BJ (cell line): ENCODE measurements around the gene KCNH4. TPM values are rescaled to one million over a fixed set of nuclear protein-coding genes. Genes with fewer than 3 reads are reported as not detected.

Experiments used
- CTCF ChIA-PET: fragments of 350-600 bp; formaldehyde crosslinking; extraction: SDS; loops from one replicate; lab custom pipeline; 2021; ENCODE audit warnings: antibody characterized with exemption, inconsistent platforms; lab: Yijun Ruan, JAX
- POLR2A ChIA-PET: fragments of 300-600 bp; sonication (Branson Sonifier 250); formaldehyde crosslinking; extraction: SDS; loops from one replicate; lab custom pipeline; 2021; ENCODE audit warnings: antibody characterized with exemption; lab: Charles Lee
- DNase-seq: peaks from one replicate; pipeline ENCODE4 v3.0.0-alpha.2; 2011; ENCODE audit warnings: low read depth
- H3K27me3 ChIP-seq: 2 replicates; pipeline ENCODE4 v1.6.0; 2011; ENCODE audit warnings: low read length; ENCODE audit not compliant: control insufficient read depth, insufficient read depth
- H3K36me3 ChIP-seq: 2 replicates; pipeline ENCODE4 v1.5.1; 2011; ENCODE audit warnings: low read length; ENCODE audit not compliant: control insufficient read depth, insufficient read depth
- H3K4me3 ChIP-seq: 2 replicates; pipeline ENCODE4 v1.5.1; 2011; ENCODE audit warnings: low read depth, mild to moderate bottlenecking, control low read depth, low read length
- CTCF ChIP-seq: IDR thresholded peaks from 2 replicates; pipeline ENCODE4 v1.5.1; 2011; ENCODE audit warnings: low read depth, mild to moderate bottlenecking, control low read depth, inconsistent platforms, low read length, moderate library complexity; ENCODE audit not compliant: insufficient read depth
- polyA plus RNA-seq: library from polyadenylated mRNA; depleted of rRNA; stranded (reverse); fragments of >200 nt; gene quantifications from 2 replicates; pipeline ENCODE4 v1.2.3, GENCODE V29; 2011

The KCNH4 gene
- polyA plus RNA-seq, 1 experiment: 0.07 TPM

GRCh38 chr17:42113293-42114069 is 67.5 kb downstream of the KCNH4 start:
- CTCF ChIA-PET: interaction anchor here (0.6 to 11.1 kb wide), 10 partner anchors 14 to 152 kb away, joined by 3 to 163 read pairs (median 8); partner anchors contain the start of genes CNP, KCNH4, NKIRAS2 and ZNF385C
- POLR2A ChIA-PET: no interaction called here
- no peak for TF ChIP-seq CTCF

DNA sequence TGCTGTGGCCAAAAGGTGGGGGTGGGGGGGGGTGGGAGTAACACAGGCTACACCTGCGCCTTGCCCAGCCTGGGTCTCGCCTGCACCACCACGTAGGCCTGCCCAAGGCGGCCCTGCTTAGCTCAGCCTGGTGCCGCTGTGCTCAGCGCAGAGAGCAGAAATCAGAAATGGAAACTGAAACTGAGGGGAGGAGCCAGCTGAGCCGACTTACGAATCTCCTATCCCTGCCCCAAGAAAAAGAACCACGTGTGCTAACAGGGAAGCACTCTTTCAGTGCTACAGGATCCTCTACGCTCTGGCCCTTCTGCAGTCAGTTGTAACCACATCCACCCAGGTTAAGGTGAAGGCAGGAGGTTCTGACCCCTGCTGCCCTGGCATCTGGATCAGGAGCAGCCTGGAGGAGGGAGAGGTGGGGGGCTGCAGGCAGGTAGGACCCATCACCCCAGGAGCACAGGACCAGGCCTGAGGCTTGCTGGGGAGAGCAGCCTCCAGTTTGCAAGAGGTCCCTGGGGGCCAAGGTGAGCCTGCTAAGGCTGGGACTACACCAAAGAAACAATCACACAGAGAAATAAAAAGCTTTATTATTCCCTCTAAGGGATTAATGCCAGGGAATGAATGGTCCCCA is 68.3 kb downstream of the KCNH4 start, which contains the start of gene DHX58:
TSS of gene DHX58 (minus strand) at position 163 of the 625 bp plus-strand sequence. CDS start 822 bp downstream, outside the sequence.
- TF ChIP-seq CTCF: no peak
- Histone ChIP-seq H3K27me3 (no peaks in the 10 kb centered on the region), H3K36me3 (peaks cover 11% of the 10 kb centered on the region), H3K4me3 (peak within 1 kb of the TSS; percentile 47)
- POLR2A ChIA-PET: no interaction called here
- CTCF ChIA-PET: interaction anchor here (0.9 to 11.1 kb wide), 7 partner anchors 9 to 151 kb away, joined by 3 to 163 read pairs (median 11); partner anchors contain the start of genes CNP, KCNH4, NKIRAS2 and ZNF385C
- DNase-seq: peak; percentile 47

More at GRCh38 chr17:42113293-42114069, 67.5 kb downstream of the KCNH4 start:
- H3K36me3 ChIP-seq: peaks cover 16% of the 10 kb centered on the region
- H3K4me3 ChIP-seq: no peak overlapping the region
- no peaks in the 10 kb centered on the region for H3K27me3 ChIP-seq
- no peak for DNase-seq

DNA sequence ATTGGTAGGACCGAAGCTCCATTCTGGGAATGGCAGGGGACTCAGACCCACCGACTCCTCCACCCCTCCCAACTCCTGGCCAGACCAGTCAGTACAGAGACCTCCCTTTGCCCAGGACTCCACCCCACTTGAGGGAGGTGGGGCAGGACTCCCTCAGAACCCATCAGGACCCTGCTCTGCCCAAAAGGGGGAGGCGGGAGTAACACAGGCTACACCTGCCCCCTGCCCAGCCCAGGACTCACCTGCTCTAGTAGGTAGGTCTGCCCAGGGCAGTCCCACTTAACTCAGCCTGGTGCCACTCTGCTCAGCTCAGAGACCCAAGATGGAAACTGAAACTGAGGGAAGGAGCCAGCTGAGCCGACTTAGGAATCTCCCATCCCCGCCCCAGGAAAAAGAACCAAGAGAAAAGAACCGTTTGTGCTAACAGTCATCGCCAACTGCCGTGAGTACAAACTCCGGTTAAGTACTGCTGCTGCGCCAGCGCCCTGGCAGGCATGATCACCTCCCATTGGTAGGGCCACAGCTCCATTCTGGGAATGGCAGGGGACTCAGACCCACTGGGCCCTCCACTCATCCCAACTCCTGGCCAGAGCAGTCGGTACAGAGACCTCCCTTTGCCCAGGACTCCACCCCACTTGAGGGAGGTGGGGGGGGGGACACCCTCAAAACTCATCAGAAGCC is 68.9 kb downstream of the KCNH4 start:
- POLR2A ChIA-PET: interaction anchor here (0.7 kb wide), 1 partner anchor 14 kb away, joined by 4 read pairs; no protein-coding TSS in a partner anchor
- DNase-seq: no peak
- TF ChIP-seq CTCF: no peak
- CTCF ChIA-PET: interaction anchor here (0.6 to 11.1 kb wide), 8 partner anchors 8 to 150 kb away, joined by 3 to 163 read pairs (median 10); partner anchors contain the start of genes CNP, KCNH4 and ZNF385C
- H3K27me3 ChIP-seq: no peaks in the 10 kb centered on the region
- H3K36me3 ChIP-seq: peaks cover 11% of the 10 kb centered on the region
- H3K4me3 ChIP-seq: peak overlapping the region; percentile 47

GRCh38 chr17:42111265-42111636 is 69.7 kb downstream of the KCNH4 start:
- POLR2A ChIA-PET: no interaction called here
- Histone ChIP-seq H3K27me3 (no peaks in the 10 kb centered on the region), H3K4me3 (no peak overlapping the region), H3K36me3 (peaks cover 11% of the 10 kb centered on the region)
- CTCF ChIA-PET: interaction anchor here (0.5 to 11.1 kb wide), 8 partner anchors 9 to 406 kb away, joined by 3 to 163 read pairs (median 7); partner anchors contain the start of genes CNP, KCNH4 and ZNF385C
- TF ChIP-seq CTCF: no peak
- no peak for DNase-seq
